ENCODE measurements around the gene NHERF1. TPM values are rescaled to one million over a fixed set of nuclear protein-coding genes. Genes with fewer than 3 reads are reported as not detected.

Gene NHERF1
- total RNA-seq, 2 experiments from 2014 or later: 73.2 to 116 TPM

- H3K9me3 ChIP-seq (ENCODE audit: low read length): no peaks in the 10 kb centered on the region
- intact Hi-C loops (cut with micrococcal nuclease; ENCODE audit: unreplicated experiment): no loop called here
- ChIA-PET CTCF (ENCODE audit: unreplicated experiment) (interaction anchor here (0.9 to 1.0 kb wide), 2 partner anchors 10 to 21 kb away, joined by 3 read pairs; partner anchors contain the start of gene NAT9), POLR2A (interaction anchor here (0.6 to 2.1 kb wide), 6 partner anchors 10 to 118 kb away, joined by 3 to 6 read pairs (median 5); partner anchors contain the start of gene NAT9)
- peaks cover 31% of the 10 kb centered on the region for H3K36me3 ChIP-seq (ENCODE audit: insufficient read depth, low read length)
- no peak overlapping the region for H3K4me3 ChIP-seq (ENCODE audit: low read depth, low read length, poor library complexity, severe bottlenecking)
- DNase-seq (ENCODE audit: low spot score): no peak
- H3K9me2 ChIP-seq (ENCODE audit: insufficient read depth, low read length): no peaks in the 10 kb centered on the region
- peaks cover 9% of the 10 kb centered on the region; the same call in 1 of the 2 replicates for H4K20me1 ChIP-seq (ENCODE audit: insufficient read depth, low read length)
- peaks cover 25% of the 10 kb centered on the region for H3K4me1 ChIP-seq (ENCODE audit: insufficient read depth, low read length, poor library complexity, severe bottlenecking)
- H2AFZ ChIP-seq (ENCODE audit: low read length): no peak overlapping the region
- no peak overlapping the region for H3K27ac ChIP-seq (ENCODE audit: low read depth, low read length, poor library complexity, severe bottlenecking)
- no TSS peak for BruUV-seq (replicated peaks)
- no peak for TF ChIP-seq EZH2phosphoT487 (IDR thresholded peaks at IDR 0.05; ENCODE audit: borderline replicate concordance, low read depth, low read length)
- TF ChIP-seq, protein P1, sequence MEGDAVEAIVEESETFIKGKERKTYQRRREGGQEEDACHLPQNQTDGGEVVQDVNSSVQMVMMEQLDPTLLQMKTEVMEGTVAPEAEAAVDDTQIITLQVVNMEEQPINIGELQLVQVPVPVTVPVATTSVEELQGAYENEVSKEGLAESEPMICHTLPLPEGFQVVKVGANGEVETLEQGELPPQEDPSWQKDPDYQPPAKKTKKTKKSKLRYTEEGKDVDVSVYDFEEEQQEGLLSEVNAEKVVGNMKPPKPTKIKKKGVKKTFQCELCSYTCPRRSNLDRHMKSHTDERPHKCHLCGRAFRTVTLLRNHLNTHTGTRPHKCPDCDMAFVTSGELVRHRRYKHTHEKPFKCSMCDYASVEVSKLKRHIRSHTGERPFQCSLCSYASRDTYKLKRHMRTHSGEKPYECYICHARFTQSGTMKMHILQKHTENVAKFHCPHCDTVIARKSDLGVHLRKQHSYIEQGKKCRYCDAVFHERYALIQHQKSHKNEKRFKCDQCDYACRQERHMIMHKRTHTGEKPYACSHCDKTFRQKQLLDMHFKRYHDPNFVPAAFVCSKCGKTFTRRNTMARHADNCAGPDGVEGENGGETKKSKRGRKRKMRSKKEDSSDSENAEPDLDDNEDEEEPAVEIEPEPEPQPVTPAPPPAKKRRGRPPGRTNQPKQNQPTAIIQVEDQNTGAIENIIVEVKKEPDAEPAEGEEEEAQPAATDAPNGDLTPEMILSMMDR (conservative IDR thresholded peaks at IDR 0.05; ENCODE audit: low read length): no peak
- H3K4me2 ChIP-seq (ENCODE audit: low read length): no peak overlapping the region
- peaks cover 17% of the 10 kb centered on the region; the same call in 1 of the 2 replicates for H3K79me2 ChIP-seq (ENCODE audit: insufficient read depth, low read depth, low read length)
These were observed 7.1 kb downstream of the NHERF1 start for GRCh38 chr17:74755533-74755932.

DNA sequence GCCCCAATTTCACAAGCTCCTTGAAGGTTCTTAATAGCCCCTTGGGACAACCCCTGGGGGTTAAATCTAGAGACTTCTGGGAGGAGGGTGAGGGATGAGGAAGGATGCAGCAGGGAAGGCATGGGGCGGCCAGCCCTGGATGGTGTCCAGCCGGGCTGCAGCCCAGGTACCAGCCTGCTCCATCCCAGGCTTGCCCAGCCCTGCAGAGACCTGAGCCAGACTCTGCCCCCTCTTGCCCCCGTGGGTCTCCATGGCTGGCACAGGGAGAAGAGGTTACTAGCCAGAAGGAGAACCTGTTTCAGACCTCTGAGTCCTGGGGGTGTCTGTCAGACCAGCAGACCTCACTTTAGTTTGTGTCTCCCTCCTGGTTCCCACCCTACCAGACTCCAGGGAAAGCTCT is 8.5 kb downstream of the NHERF1 start:
- Histone ChIP-seq H2AFZ (ENCODE audit: low read length) (no peak overlapping the region), H4K20me1 (ENCODE audit: insufficient read depth, low read length) (peaks cover 9% of the 10 kb centered on the region; the same call in 1 of the 2 replicates), H3K4me3 (ENCODE audit: low read depth, low read length, poor library complexity, severe bottlenecking) (no peak overlapping the region), H3K4me1 (ENCODE audit: insufficient read depth, low read length, poor library complexity, severe bottlenecking) (peaks cover 19% of the 10 kb centered on the region), H3K4me2 (ENCODE audit: low read length) (no peak overlapping the region), H3K36me3 (ENCODE audit: insufficient read depth, low read length) (peaks cover 20% of the 10 kb centered on the region; the same call in 1 of the 2 replicates), H3K79me2 (ENCODE audit: insufficient read depth, low read depth, low read length) (peaks cover 5% of the 10 kb centered on the region; the same call in 1 of the 2 replicates), H3K9me3 (ENCODE audit: low read length) (no peaks in the 10 kb centered on the region), H3K9me2 (ENCODE audit: insufficient read depth, low read length) (no peaks in the 10 kb centered on the region), H3K27ac (ENCODE audit: low read depth, low read length, poor library complexity, severe bottlenecking) (no peak overlapping the region)
- POLR2A ChIA-PET: interaction anchor here (1.2 to 2.1 kb wide), 3 partner anchors 14 to 116 kb away, joined by 3 to 6 read pairs (median 4); no protein-coding TSS in a partner anchor
- no TSS peak for BruUV-seq (replicated peaks)
- DNase-seq (ENCODE audit: low spot score): no peak
- CTCF ChIA-PET (ENCODE audit: unreplicated experiment): interaction anchor here (0.6 kb wide), 1 partner anchor 226 kb away, joined by 3 read pairs; no protein-coding TSS in a partner anchor
- no peak for TF ChIP-seq EZH2phosphoT487 (IDR thresholded peaks at IDR 0.05; ENCODE audit: borderline replicate concordance, low read depth, low read length)
- TF ChIP-seq, protein P1 (conservative IDR thresholded peaks at IDR 0.05; ENCODE audit: low read length): no peak
- intact Hi-C loops (cut with micrococcal nuclease; ENCODE audit: unreplicated experiment): no loop called here

DNA sequence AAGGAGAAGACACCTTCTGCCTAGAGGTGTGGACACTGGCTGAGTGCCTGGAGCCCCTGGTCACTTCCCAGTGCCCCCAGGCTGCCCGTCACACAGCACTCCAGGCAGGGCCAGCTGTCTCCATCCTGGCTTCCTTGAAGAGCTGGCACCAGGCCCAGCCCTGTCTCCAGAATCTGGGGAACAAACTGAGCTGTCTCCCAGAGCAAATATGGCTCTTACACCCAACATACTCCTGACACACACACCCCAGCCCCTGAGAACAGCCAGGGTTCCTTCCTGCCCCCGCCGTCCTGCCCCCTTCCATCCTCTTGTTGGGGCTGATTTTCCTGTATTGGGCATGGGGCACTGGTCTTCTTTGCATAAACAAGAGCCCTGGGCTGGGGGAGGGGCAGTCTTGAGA is 9.1 kb downstream of the NHERF1 start:
- no peak overlapping the region for H3K4me3 ChIP-seq (ENCODE audit: low read depth, low read length, poor library complexity, severe bottlenecking)
- peaks cover 19% of the 10 kb centered on the region for H3K4me1 ChIP-seq (ENCODE audit: insufficient read depth, low read length, poor library complexity, severe bottlenecking)
- ChIA-PET CTCF (ENCODE audit: unreplicated experiment) (interaction anchor here (0.6 to 0.9 kb wide), 2 partner anchors 100 to 225 kb away, joined by 3 read pairs; no protein-coding TSS in a partner anchor), POLR2A (interaction anchor here (0.7 to 2.1 kb wide), 3 partner anchors 13 to 33 kb away, joined by 4 to 6 read pairs (median 6); no protein-coding TSS in a partner anchor)
- peaks cover 5% of the 10 kb centered on the region; the same call in 1 of the 2 replicates for H3K79me2 ChIP-seq (ENCODE audit: insufficient read depth, low read depth, low read length)
- peaks cover 9% of the 10 kb centered on the region; the same call in 1 of the 2 replicates for H4K20me1 ChIP-seq (ENCODE audit: insufficient read depth, low read length)
- no peak overlapping the region for H2AFZ ChIP-seq (ENCODE audit: low read length)
- TF ChIP-seq EZH2phosphoT487 (IDR thresholded peaks at IDR 0.05; ENCODE audit: borderline replicate concordance, low read depth, low read length): no peak
- TF ChIP-seq, protein P1 (conservative IDR thresholded peaks at IDR 0.05; ENCODE audit: low read length): no peak
- no peak overlapping the region for H3K4me2 ChIP-seq (ENCODE audit: low read length)
- intact Hi-C loops (cut with micrococcal nuclease; ENCODE audit: unreplicated experiment): no loop called here
- no TSS peak for BruUV-seq (replicated peaks)
- H3K36me3 ChIP-seq (ENCODE audit: insufficient read depth, low read length): peaks cover 16% of the 10 kb centered on the region; the same call in 1 of the 2 replicates
- no peak for DNase-seq (ENCODE audit: low spot score)
- H3K27ac ChIP-seq (ENCODE audit: low read depth, low read length, poor library complexity, severe bottlenecking): no peak overlapping the region
- H3K9me2 ChIP-seq (ENCODE audit: insufficient read depth, low read length): no peaks in the 10 kb centered on the region
- no peaks in the 10 kb centered on the region for H3K9me3 ChIP-seq (ENCODE audit: low read length)

Measured in OCI-LY7 (cell line).